H1 (cell line): ENCODE results near the gene SERPINF2. TPM values are rescaled to one million over a fixed set of nuclear protein-coding genes. Genes with fewer than 3 reads are reported as not detected.

ENCODE experiments used
- CTCF ChIA-PET: fragments of 300-600 bp; sonication (Branson Sonifier 250); formaldehyde crosslinking; loops from one replicate; lab custom pipeline; 2021; ENCODE audit not compliant: partially characterized antibody; lab: Charles Lee
- POLR2A ChIA-PET: fragments of 300-600 bp; sonication (Branson Sonifier 250); formaldehyde crosslinking; loops from one replicate; lab custom pipeline; 2021; ENCODE audit warnings: inconsistent platforms; ENCODE audit not compliant: partially characterized antibody; lab: Charles Lee
- DNase-seq, 2 experiments: peaks; one replicate each; pipeline versions ENCODE4 v3.0.0 to v3.0.0-alpha.2; 2010 to 2022; ENCODE audit warnings: low spot score in 2 of 2, low read depth in 1 of 2, mixed read lengths in 1 of 2
- FAIRE-seq: peaks from 2 replicates; lab custom pipeline; 2011; peaks lifted over from hg19 to GRCh38; lab: Jason Lieb, UNC
- H2AFZ ChIP-seq: 2 replicates; pipeline ENCODE4 v1.8.1; 2012; ENCODE audit warnings: low read length, inconsistent platforms
- H2AK5ac ChIP-seq: 2 replicates; pipeline ENCODE4 v1.6.1; 2013; ENCODE audit warnings: low read depth, low read length
- H2BK120ac ChIP-seq: replicated peaks from 2 replicates; pipeline ENCODE3; 2013; ENCODE audit warnings: low read depth, low read length, inconsistent platforms
- H2BK12ac ChIP-seq: 2 replicates; pipeline ENCODE4 v1.6.1; 2013; ENCODE audit warnings: low read depth, low read length
- H2BK15ac ChIP-seq: 2 replicates; pipeline ENCODE4 v1.6.1; 2013; ENCODE audit warnings: low read length
- H2BK20ac ChIP-seq: 2 replicates; pipeline ENCODE4 v1.6.1; 2013; ENCODE audit warnings: low read length
- H2BK5ac ChIP-seq: 2 replicates; pipeline ENCODE4 v1.6.1; 2013; ENCODE audit warnings: low read depth, low read length
- H3K14ac ChIP-seq: 2 replicates; pipeline ENCODE4 v1.6.1; 2013; ENCODE audit warnings: inconsistent platforms; ENCODE audit not compliant: insufficient read length
- H3K18ac ChIP-seq: 2 replicates; pipeline ENCODE4 v1.6.1; 2013; ENCODE audit warnings: low read length; ENCODE audit errors: extremely low read depth
- H3K23ac ChIP-seq: 2 replicates; pipeline ENCODE4 v1.6.1; 2013; ENCODE audit warnings: inconsistent platforms; ENCODE audit not compliant: insufficient read length
- H3K23me2 ChIP-seq: 2 replicates; pipeline ENCODE4 v1.6.1; 2013; ENCODE audit warnings: low read depth, low read length
- H3K27ac ChIP-seq: 2 replicates; pipeline ENCODE4 v1.6.1; 2011; ENCODE audit warnings: low read depth, low read length, inconsistent platforms
- H3K27me3 ChIP-seq, 4 experiments: replicated peaks in 1 of 4; 1 replicate in 1 of 4; 2 replicates in 3 of 4; pipeline versions ENCODE4 v1.6.1 to v1.8.1; 2011 to 2013; ENCODE audit warnings: low read length in 3 of 4, mild to moderate bottlenecking in 3 of 4, inconsistent platforms in 2 of 4, mixed read lengths in 2 of 4, moderate library complexity in 1 of 4; ENCODE audit not compliant: control insufficient read depth in 3 of 4, insufficient read depth in 3 of 4; ENCODE audit errors: extremely low read depth in 1 of 4
- H3K36me3 ChIP-seq, 4 experiments: 2 replicates each; pipeline versions ENCODE4 v1.6.1 to v1.8.1; 2011 to 2013; ENCODE audit warnings: mild to moderate bottlenecking in 4 of 4, low read length in 3 of 4, moderate library complexity in 2 of 4, control low read depth in 1 of 4, inconsistent platforms in 1 of 4; ENCODE audit not compliant: insufficient read depth in 4 of 4, control insufficient read depth in 2 of 4
- H3K4ac ChIP-seq: replicated peaks from 2 replicates; pipeline ENCODE3; 2013; ENCODE audit warnings: low read length, low read depth, mixed read lengths, inconsistent platforms; ENCODE audit not compliant: insufficient read length
- H3K4me1 ChIP-seq, 4 experiments: replicated peaks in 1 of 4; 1 replicate in 1 of 4; 2 replicates in 3 of 4; pipeline versions ENCODE4 v1.6.1 to v1.8.1; 2011 to 2013; ENCODE audit warnings: low read length in 3 of 4, inconsistent platforms in 2 of 4, mixed read lengths in 1 of 4; ENCODE audit not compliant: insufficient read depth in 4 of 4, control insufficient read depth in 3 of 4
- H3K4me2 ChIP-seq, 2 experiments: 2 replicates each; pipeline versions ENCODE4 v1.6.1 to v1.8.1; 2011 to 2013; ENCODE audit warnings: low read depth in 2 of 2, low read length in 2 of 2, control low read depth in 1 of 2, inconsistent platforms in 1 of 2, mild to moderate bottlenecking in 1 of 2; ENCODE audit not compliant: insufficient read depth in 1 of 2
- H3K4me3 ChIP-seq, 4 experiments: fragments of 200-600, 300-600 bp in 1 of 4; sonication (generic), shearing (Covaris generic), sonication (Bioruptor Twin) in 1 of 4; 2 replicates each; pipeline versions ENCODE4 v1.5.1 to v1.8.1; 2011 to 2016; ENCODE audit warnings: low read length in 4 of 4, low read depth in 3 of 4, control low read depth in 2 of 4, inconsistent platforms in 2 of 4, mild to moderate bottlenecking in 2 of 4, mixed read lengths in 1 of 4, moderate library complexity in 1 of 4; ENCODE audit not compliant: insufficient read depth in 2 of 4; ENCODE audit errors: extremely low read depth in 1 of 4
- H3K56ac ChIP-seq: replicated peaks from 2 replicates; pipeline ENCODE3; 2013; ENCODE audit warnings: low read depth, mild to moderate bottlenecking, mixed read lengths, low read length, inconsistent platforms; ENCODE audit not compliant: insufficient read length
- H3K79me1 ChIP-seq: 2 replicates; pipeline ENCODE4 v1.6.1; 2013; ENCODE audit warnings: low read depth, low read length, control low read depth
- H3K79me2 ChIP-seq, 2 experiments: 2 replicates each; pipeline versions ENCODE4 v1.6.1 to v1.8.1; 2012 to 2013; ENCODE audit warnings: low read length in 2 of 2, mild to moderate bottlenecking in 2 of 2, inconsistent platforms in 1 of 2; ENCODE audit not compliant: insufficient read depth in 2 of 2, control insufficient read depth in 1 of 2
- H3K9ac ChIP-seq, 4 experiments: replicated peaks in 1 of 4; 1 replicate in 1 of 4; 2 replicates in 3 of 4; pipeline versions ENCODE4 v1.6.1 to v1.8.1; 2011 to 2013; ENCODE audit warnings: low read depth in 3 of 4, low read length in 3 of 4, control low read depth in 2 of 4, mild to moderate bottlenecking in 2 of 4, moderate library complexity in 2 of 4, inconsistent platforms in 1 of 4; ENCODE audit errors: extremely low read depth in 1 of 4
- H3K9me3 ChIP-seq, 2 experiments: 2 replicates each; pipeline versions ENCODE4 v1.6.1 to v1.8.1; 2012 to 2013; ENCODE audit warnings: mild to moderate bottlenecking in 2 of 2, moderate library complexity in 2 of 2, control low read depth in 1 of 2, inconsistent platforms in 1 of 2, low read depth in 1 of 2, low read length in 1 of 2, mixed read lengths in 1 of 2; ENCODE audit not compliant: insufficient read depth in 2 of 2
- H4K20me1 ChIP-seq, 2 experiments: replicated peaks in 1 of 2; 2 replicates each; pipeline versions ENCODE3 to v1.8.1; 2011 to 2013; ENCODE audit warnings: inconsistent platforms in 2 of 2, low read length in 2 of 2, mild to moderate bottlenecking in 1 of 2; ENCODE audit not compliant: insufficient read depth in 2 of 2, control insufficient read depth in 1 of 2
- H4K5ac ChIP-seq: 2 replicates; pipeline ENCODE4 v1.6.1; 2013; ENCODE audit warnings: low read length, low read depth, mixed read lengths, inconsistent platforms; ENCODE audit not compliant: insufficient read length
- H4K8ac ChIP-seq: 2 replicates; pipeline ENCODE4 v1.8.0; 2013; ENCODE audit warnings: mild to moderate bottlenecking, moderate library complexity, low read length, inconsistent platforms; ENCODE audit not compliant: insufficient read depth; ENCODE audit errors: extremely low read depth
- H4K91ac ChIP-seq: replicated peaks from 2 replicates; pipeline ENCODE3; 2013; ENCODE audit warnings: low read length, mixed read lengths, inconsistent platforms; ENCODE audit not compliant: insufficient read length
- CTBP2 ChIP-seq: IDR thresholded peaks from 2 replicates; pipeline ENCODE4 v1.7.0; 2011; ENCODE audit warnings: borderline replicate concordance, mild to moderate bottlenecking, moderate library complexity, mixed read lengths, low read length; ENCODE audit not compliant: insufficient read depth, insufficient read length
- CTCF ChIP-seq, 3 experiments: IDR thresholded peaks; 1 replicate in 2 of 3; 2 replicates in 1 of 3; pipeline versions ENCODE4 v1.5.1 to v1.6.1; 2011; ENCODE audit warnings: low read length in 3 of 3, mild to moderate bottlenecking in 3 of 3, inconsistent platforms in 2 of 3, low read depth in 1 of 3, moderate library complexity in 1 of 3; ENCODE audit not compliant: insufficient read depth in 1 of 3; ENCODE audit errors: control extremely low read depth in 1 of 3
- JUN ChIP-seq: IDR thresholded peaks from 2 replicates; pipeline ENCODE4 v1.6.1; 2011; ENCODE audit warnings: low read depth, mild to moderate bottlenecking, improper control_type of control experiment, low read length
- NANOG ChIP-seq: IDR thresholded peaks from 2 replicates; pipeline ENCODE4 v1.6.1; 2011; ENCODE audit warnings: low read length, low read depth, mild to moderate bottlenecking, inconsistent platforms; ENCODE audit not compliant: insufficient read depth, poor library complexity, severe bottlenecking
- RBBP5 ChIP-seq: IDR thresholded peaks from 2 replicates; pipeline ENCODE4 v1.7.1; 2012; ENCODE audit warnings: low read depth, mild to moderate bottlenecking, inconsistent platforms, low read length, moderate library complexity, borderline replicate concordance
- SP1 ChIP-seq: IDR thresholded peaks from 2 replicates; pipeline ENCODE4 v1.6.1; 2011; ENCODE audit warnings: low read depth, low read length
- SP2 ChIP-seq: IDR thresholded peaks from 2 replicates; pipeline ENCODE4 v1.6.1; 2012; ENCODE audit warnings: mild to moderate bottlenecking, low read length, inconsistent platforms
- TAF1 ChIP-seq: IDR thresholded peaks from 2 replicates; pipeline ENCODE4 v1.6.1; 2011; ENCODE audit warnings: mild to moderate bottlenecking, low read depth, low read length
- TBP ChIP-seq: IDR thresholded peaks from 2 replicates; pipeline ENCODE4 v1.6.1; 2011; ENCODE audit warnings: low read depth, low read length, improper control_type of control experiment
- WGBS, 2 experiments: shearing (Covaris generic) in 1 of 2; methylation state at CpG; one replicate each; pipeline versions ENCODE4 v1.1.6 to v1.1.7; 2013 to 2015; ENCODE audit warnings: low lambda C conversion rate in 2 of 2, mixed read lengths in 2 of 2, inconsistent platforms in 1 of 2, low coverage in 1 of 2, missing lambda C conversion rate in 1 of 2; ENCODE audit not compliant: insufficient replicate concordance in 2 of 2, insufficient coverage in 1 of 2, insufficient read length in 1 of 2; ENCODE audit errors: extremely low coverage in 1 of 2, missing lambda C conversion rate in 1 of 2; 5-methylcytosine and 5-hydroxymethylcytosine counted together
- polyA plus RNA-seq, 7 experiments: library from polyadenylated mRNA; depleted of rRNA in 3 of 7; stranded (reverse) in 5 of 7; unstranded in 2 of 7; fragments of >200 nt in 5 of 7; fragments of 200-250 nt in 2 of 7; gene quantifications; 1 replicate in 5 of 7; 2 replicates in 1 of 7; 4 replicates in 1 of 7; pipeline versions ENCODE4 v1.2.1 to v1.2.3, GENCODE V29; 2011 to 2013; ENCODE audit warnings: missing spikeins in 2 of 7, mixed read lengths in 2 of 7
- total RNA-seq: library from RNA; stranded (reverse); fragmentation: NEBNext Ultra II Directional; extraction: Animal tissue kit (Norgen Biotek cat#: 25700); gene quantifications from 2 replicates; pipeline ENCODE4 v1.2.1, GENCODE V29; 2021

Gene SERPINF2
- total and polyA plus RNA-seq, 2 of the 8 experiments (the other 6 are each of a cell fraction or from before 2014, with no cell fraction given), result 1.8 to 3.2 TPM

GRCh38 chr17:1714427-1714979, 28.2 kb upstream of the SERPINF2 start:
- Histone ChIP-seq H3K23ac (no peak overlapping the region), H3K4me3 (peak overlapping the region; percentile 48 to 83 (median 65)), H2AFZ (no peak overlapping the region), H3K9ac (peak overlapping the region in 2 of 4 experiments; percentile 34 to 36; a peak in 4 of 7 replicates), H2BK5ac (peak overlapping the region; percentile 29; the same call in 1 of the 2 replicates), H2AK5ac (no peak overlapping the region), H3K4me1 (peaks cover 0 to 19% (median 17%) of the 10 kb centered on the region in 4 experiments; a peak in 6 of 7 replicates), H4K5ac (no peak overlapping the region), H3K9me3 (no peaks in the 10 kb centered on the region), H3K4ac (peak overlapping the region; percentile 76), H3K23me2 (peaks cover 26% of the 10 kb centered on the region), H4K8ac (no peak overlapping the region), H3K14ac (no peak overlapping the region), H3K56ac (no peak overlapping the region), H3K79me1 (peaks cover 7% of the 10 kb centered on the region; the same call in 1 of the 2 replicates), H3K36me3 (no peaks in the 10 kb centered on the region), H3K27ac (no peak overlapping the region), H3K18ac (peak overlapping the region; percentile 49; the same call in 1 of the 2 replicates), H4K91ac (peak overlapping the region; percentile 78), H3K27me3 (no peaks in the 10 kb centered on the region; a peak in 1 of 7 replicates), H2BK120ac (no peak overlapping the region), H4K20me1 (peaks cover 0 to 7% of the 10 kb centered on the region in 2 experiments), H3K79me2 (no peaks in the 10 kb centered on the region), H3K4me2 (peak overlapping the region; percentile 68 to 92), H2BK12ac (peak overlapping the region; percentile 51; the same call in 1 of the 2 replicates), H2BK20ac (no peak overlapping the region), H2BK15ac (0 out of 2 replicates have a peak overlapping the region, but pooled peaks have one; percentile 36)
- ChIA-PET CTCF (interaction anchor here (0.8 to 3.4 kb wide), 13 partner anchors 10 to 169 kb away, joined by 3 to 36 read pairs (median 6); partner anchors contain the start of genes PRPF8 and WDR81), POLR2A (interaction anchor here (0.5 to 1.4 kb wide), 12 partner anchors 10 to 280 kb away, joined by 3 to 6 read pairs (median 3); partner anchors contain the start of genes RILP, RPA1, SERPINF1 and SMYD4)
- DNase-seq, result peak; percentile 67 to 92
- 0% methylated on average over 13 of the region's 19 CpGs; no CpG with 5 or more reads in 1 of the 2 experiments for WGBS, 2 experiments
- no peak for FAIRE-seq
- peak; percentile 33; the same call in 1 of the 2 replicates for TF ChIP-seq TAF1
- no peak for TF ChIP-seq RBBP5
- TF ChIP-seq SP1, result peak; percentile 50; the same call in 1 of the 2 replicates
- TF ChIP-seq NANOG, result no peak
- no peak for TF ChIP-seq JUN
- peak; percentile 27; the same call in 1 of the 2 replicates for TF ChIP-seq TBP
- TF ChIP-seq CTCF (IDR thresholded peaks at IDR 0.05; ENCODE audit: control extremely low read depth in 1 of 3, insufficient read depth in 1 of 3, low read depth in 1 of 3, low read length in 3 of 3), result no peak
- TF ChIP-seq SP2, result no peak
- TF ChIP-seq CTBP2, result no peak
